ENCODE measurements around the gene ZNF503.
A peak's percentile ranks its signal among the peaks of the same experiment; 100 is the strongest.

Gene ZNF503

GRCh38 chr10:75396631-75397495 lies 4.7 kb downstream of the ZNF503 start:
- DNase-seq (ENCODE audit: low read depth), result no peak
- TF ChIP-seq, protein P1, sequence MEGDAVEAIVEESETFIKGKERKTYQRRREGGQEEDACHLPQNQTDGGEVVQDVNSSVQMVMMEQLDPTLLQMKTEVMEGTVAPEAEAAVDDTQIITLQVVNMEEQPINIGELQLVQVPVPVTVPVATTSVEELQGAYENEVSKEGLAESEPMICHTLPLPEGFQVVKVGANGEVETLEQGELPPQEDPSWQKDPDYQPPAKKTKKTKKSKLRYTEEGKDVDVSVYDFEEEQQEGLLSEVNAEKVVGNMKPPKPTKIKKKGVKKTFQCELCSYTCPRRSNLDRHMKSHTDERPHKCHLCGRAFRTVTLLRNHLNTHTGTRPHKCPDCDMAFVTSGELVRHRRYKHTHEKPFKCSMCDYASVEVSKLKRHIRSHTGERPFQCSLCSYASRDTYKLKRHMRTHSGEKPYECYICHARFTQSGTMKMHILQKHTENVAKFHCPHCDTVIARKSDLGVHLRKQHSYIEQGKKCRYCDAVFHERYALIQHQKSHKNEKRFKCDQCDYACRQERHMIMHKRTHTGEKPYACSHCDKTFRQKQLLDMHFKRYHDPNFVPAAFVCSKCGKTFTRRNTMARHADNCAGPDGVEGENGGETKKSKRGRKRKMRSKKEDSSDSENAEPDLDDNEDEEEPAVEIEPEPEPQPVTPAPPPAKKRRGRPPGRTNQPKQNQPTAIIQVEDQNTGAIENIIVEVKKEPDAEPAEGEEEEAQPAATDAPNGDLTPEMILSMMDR (IDR thresholded peaks at IDR 0.05; ENCODE audit: low read depth, low read length, missing control alignments), result no peak
- H3K4me3 ChIP-seq (ENCODE audit: low read depth, low read length), result no peak overlapping the region

DNA sequence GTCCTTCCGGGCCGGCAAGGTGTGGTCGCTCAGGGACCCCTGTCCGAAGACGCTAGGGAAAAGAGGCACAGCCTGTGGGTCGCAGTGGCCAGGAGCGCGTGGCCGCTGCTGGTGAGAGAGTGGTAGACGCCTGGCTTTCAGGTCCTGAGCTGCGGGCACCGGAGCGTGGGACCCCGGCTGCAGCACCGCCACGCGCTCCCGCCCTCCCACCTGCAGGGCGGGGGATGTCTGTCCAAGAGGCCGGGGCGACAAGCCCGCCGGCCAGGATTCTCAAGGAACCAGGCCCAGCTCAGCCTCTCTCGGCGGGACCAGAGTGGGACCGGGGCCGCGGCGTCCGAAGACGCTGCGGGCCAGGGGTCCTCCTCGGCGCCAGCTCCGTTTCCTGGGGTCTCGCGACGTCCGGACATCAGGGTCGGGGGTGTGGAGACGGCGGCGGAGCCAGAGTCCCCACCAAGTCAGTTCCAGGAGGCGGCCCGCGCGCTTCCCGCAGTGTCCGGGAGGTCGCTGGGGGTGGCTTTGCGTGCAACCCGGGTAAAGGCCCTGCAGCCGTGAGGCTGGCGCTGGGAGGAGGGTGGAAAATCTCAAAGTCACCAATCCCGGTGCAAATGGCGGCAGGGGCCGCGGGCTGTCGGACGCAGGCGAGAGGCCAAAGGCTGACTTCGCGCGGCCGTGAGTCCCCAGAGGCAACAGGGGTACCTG lies 5.5 kb downstream of the ZNF503 start:
- no peak overlapping the region for H3K4me3 ChIP-seq (ENCODE audit: low read depth, low read length)
- DNase-seq (ENCODE audit: low read depth), result no peak
- TF ChIP-seq, protein P1 (IDR thresholded peaks at IDR 0.05; ENCODE audit: low read depth, low read length, missing control alignments), result no peak

DNA sequence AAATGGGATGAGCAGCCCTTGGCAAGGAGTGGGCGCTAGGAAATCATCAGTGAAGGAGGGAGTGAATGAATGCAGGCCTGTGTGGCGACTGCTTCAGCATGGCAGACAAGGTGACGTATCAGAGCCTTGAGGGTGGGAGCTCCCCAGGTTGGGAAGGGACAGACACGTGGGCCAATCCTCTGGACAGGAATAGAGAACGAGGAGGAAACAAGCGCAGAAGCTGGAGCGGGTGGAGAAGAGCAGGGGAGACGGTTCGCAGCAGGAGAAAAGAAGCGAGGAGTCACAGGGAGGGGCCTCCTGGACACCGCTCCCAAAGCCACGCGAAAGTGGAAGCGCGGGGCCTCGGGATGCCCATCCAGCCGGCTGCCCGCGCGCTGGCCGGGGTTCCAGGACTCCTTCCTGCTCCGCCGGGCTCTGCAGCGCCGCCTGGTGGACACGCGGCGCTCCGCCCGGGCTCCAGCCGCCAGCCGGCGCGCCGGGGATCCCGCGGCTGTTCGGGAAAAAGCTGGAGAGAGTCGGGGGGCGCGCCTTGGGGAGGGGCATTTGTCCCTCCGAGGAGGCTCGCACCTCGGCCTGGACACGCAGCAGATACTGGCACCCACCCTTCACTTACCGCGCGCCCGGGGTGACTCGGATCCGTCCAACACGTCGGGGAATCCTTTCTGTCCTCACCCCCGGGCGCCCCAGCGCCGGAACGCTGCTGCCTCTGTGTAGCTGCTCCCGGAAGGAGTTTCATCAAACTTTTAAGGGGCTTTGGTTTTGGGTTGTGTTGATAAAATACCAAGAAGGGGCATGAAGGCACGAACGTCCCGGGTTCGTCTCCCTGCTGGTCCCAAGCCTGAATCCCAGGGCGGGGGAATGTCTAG lies 6.3 kb downstream of the ZNF503 start:
- no peak for DNase-seq (ENCODE audit: low read depth)
- TF ChIP-seq, protein P1 (IDR thresholded peaks at IDR 0.05; ENCODE audit: low read depth, low read length, missing control alignments), result peak; percentile 72
- H3K4me3 ChIP-seq (ENCODE audit: low read depth, low read length), result no peak overlapping the region

DNA sequence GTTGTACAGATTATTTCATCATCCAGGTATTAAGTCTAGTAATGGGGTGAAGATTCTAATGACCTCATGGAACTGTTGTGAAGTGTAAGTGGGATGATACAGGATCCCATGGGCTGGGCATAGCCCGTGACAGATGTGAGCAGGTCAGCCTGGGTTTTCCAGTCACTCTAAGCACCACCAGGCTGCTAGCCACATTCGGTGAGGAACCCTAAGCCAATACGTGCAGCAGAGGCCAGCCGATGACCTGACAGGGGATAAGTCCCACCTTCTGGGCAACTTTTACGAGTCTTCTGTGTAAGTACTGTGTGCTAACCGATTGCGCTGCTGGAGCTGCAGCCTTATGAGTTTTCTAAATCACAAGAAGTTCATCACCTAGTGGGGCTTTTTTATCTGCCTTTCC lies 7.3 kb downstream of the ZNF503 start:
- TF ChIP-seq, protein P1 (IDR thresholded peaks at IDR 0.05; ENCODE audit: low read depth, low read length, missing control alignments), result no peak
- no peak for DNase-seq (ENCODE audit: low read depth)
- no peak overlapping the region for H3K4me3 ChIP-seq (ENCODE audit: low read depth, low read length)

- no peak overlapping the region for H3K4me3 ChIP-seq (ENCODE audit: low read depth, low read length)
- DNase-seq (ENCODE audit: low read depth), result no peak
- TF ChIP-seq, protein P1 (IDR thresholded peaks at IDR 0.05; ENCODE audit: low read depth, low read length, missing control alignments), result no peak
These were observed 8.8 kb downstream of the ZNF503 start for GRCh38 chr10:75392744-75393143.

GRCh38 chr10:75392271-75392670 lies 9.3 kb downstream of the ZNF503 start:
- no peak for DNase-seq (ENCODE audit: low read depth)
- H3K4me3 ChIP-seq (ENCODE audit: low read depth, low read length), result no peak overlapping the region
- TF ChIP-seq, protein P1 (IDR thresholded peaks at IDR 0.05; ENCODE audit: low read depth, low read length, missing control alignments), result no peak
